PC-9 (cell line): ENCODE results near the gene TRPM5.

ENCODE experiments used
- CTCF ChIP-seq: fragments of 200-600 bp; sonication (generic); conservative IDR thresholded peaks from 2 replicates; pipeline ENCODE4 v1.6.1; 2017; ENCODE audit warnings: mixed run types, antibody characterized with exemption, mild to moderate bottlenecking, moderate library complexity
- EZH2 ChIP-seq: fragments of 200-600 bp; sonication (generic); IDR thresholded peaks from 2 replicates; pipeline ENCODE4 v1.8.0; 2017; ENCODE audit warnings: antibody characterized with exemption, low read depth

- no peak for TF ChIP-seq EZH2
- no peak for TF ChIP-seq CTCF
Measured at GRCh38 chr11:2395856-2396255, 48.5 kb downstream of the TRPM5 start.
